ENCODE results near the gene PET100.
"Not testable (repeated sequence)": the region's sequence is repeated elsewhere in the genome, so short reads cannot be mapped to it uniquely, and the experiment has no call there.

The PET100 gene

DNA sequence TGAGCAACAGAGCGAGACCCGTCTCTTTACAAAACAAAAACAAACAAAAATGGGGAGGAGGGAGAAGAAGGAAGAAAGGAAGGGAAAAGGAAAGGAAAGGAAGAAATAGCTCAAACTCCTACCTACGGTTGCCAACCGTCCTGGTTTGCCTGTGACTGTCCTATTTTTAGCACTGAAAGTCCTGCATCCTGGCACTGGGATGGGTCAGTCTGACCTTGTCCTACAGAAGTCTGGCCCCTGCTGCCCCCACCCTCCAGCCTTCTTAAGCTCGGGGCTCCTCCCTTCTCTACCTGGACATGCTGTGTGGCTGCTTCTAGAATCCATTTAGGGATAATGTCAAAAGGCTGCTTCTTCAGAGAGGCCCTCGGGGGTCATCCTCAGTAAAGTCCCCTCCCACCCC is 6.1 kb downstream of the PET100 start:
- DNase-seq: no peak

- DNase-seq: no peak
These were observed 6.7 kb downstream of the PET100 start for GRCh38 chr19:7636317-7636690.

DNA sequence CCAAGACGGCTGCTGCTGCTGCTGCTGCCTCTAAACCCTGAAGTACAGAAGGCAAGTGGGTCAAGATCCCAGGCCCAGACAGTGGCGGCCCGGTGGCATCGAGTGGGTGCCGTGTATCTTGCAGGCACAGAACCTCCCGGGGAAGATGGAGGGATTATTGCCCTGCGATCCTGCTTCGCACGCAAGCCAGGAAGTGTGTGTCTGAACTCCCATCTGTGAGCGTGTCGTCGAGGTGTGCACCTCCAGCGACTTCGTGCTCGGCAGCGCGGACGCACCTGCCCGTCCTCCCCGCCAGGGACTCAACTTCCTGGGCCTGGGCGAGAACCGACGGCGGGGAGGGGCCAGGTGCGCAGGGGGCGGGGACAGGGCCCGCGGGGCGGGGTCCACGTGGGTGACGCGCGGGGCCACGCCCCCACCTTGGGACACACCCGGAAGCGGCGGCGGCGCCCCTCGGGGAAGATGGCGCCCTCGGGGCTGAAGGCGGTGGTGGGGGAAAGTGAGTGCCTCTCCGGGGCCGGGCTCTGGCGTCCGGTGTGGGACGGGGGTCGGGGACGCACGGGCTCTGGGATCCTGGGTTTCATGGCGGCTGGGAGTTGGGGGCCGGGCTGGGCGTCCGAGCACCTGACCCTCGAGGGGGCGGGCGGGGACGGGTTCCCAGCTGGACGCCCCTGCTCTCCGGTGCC is 7.2 kb downstream of the PET100 start, which contains the start of gene STXBP2:
TSS of gene STXBP2 (plus strand) at position 420 of the 683 bp plus-strand sequence. CDS start at position 460, 40 bp downstream.
- DNase-seq: peak; percentile 38

- no peak for DNase-seq
These were observed 8.0 kb downstream of the PET100 start for GRCh38 chr19:7637374-7638256.

DNA sequence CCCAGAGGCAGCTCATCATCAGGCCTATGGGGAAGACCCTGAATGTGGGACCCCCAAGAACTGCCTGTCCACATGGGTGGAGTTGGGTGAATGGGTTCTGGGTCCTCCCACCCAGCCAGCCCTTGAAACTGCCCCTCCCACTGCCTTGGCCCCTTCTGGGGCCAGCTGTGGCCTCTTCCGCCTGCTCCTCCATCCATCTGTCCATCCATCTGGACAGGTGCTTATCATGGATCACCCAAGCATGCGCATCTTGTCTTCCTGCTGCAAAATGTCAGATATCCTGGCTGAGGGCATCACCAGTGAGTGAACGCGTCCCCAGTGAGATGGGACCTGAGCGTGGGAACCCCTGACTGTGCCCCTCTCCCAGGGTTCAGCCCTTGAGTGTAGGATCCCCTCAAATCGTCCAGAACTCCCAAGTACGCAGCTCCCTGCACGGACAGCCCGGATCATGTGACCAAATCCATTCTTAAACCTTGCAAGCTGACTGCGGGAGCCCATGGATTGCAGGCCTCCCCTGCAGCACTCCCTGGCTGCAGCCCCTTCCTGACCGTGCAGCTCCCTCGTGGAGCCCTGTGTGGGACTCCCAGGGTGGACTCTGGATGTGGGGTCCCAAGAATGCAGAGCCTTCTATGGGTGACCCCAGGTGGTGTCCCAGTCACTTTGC is 9.3 kb downstream of the PET100 start:
- no peak for DNase-seq

DNA sequence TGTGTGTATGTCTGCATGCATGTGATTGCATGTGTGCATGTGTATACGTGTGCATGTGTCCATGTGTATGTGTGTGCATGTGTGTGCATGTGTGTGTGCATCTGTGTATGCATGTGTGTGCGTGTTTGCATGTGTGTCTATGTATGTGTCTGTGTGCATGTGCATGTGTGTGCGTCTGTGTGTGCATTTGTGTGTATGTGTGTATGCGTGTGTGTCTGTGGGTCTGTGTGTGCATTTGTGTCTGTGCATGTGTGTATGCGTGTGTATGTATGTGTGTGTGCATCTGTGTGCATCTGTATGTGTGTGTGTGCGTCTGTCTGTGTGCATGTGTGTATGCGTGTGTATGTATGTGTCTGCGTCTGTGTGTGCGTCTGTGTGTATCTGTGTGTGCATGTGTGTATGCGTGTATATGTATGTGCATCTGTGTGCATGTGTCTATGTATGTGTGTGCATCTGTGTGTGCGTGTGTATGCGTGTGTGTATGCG is 10.3 kb downstream of the PET100 start:
- no peak for DNase-seq

GRCh38 chr19:7640803-7641202 is 11.2 kb downstream of the PET100 start:
- DNase-seq: no peak

- no peak for DNase-seq
These were observed 12.0 kb downstream of the PET100 start for GRCh38 chr19:7641290-7642276.

DNA sequence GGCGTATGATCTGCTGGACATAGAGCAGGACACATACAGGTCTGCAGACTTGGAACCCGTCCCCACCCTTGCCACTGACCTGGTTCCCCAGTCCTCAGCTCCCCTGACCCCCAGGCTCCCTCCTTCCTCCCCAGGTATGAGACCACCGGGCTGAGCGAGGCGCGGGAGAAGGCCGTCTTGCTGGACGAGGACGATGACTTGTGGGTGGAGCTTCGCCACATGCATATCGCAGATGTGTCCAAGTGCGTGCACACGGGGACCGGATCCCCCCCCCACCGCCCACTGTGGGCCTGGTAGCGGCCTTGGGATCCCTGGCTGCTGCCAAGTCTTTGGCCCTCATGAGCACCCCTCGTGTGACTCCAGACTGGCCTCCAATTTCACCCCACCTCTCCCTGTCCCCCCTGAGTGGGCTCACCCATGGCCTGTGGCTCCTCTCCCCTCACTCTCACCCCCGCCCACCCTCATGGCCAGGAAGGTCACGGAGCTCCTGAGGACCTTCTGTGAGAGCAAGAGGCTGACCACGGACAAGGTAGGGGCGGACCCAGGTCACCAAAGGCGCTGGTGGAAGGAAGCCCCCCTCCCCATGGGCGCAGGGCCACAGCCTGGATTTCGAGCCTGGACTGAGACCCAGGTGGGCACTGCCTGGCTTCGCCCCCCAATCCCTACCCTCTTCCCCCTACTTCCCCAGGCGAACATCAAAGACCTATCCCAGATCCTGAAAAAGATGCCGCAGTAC is 12.9 kb downstream of the PET100 start:
- DNase-seq: no peak

DNA sequence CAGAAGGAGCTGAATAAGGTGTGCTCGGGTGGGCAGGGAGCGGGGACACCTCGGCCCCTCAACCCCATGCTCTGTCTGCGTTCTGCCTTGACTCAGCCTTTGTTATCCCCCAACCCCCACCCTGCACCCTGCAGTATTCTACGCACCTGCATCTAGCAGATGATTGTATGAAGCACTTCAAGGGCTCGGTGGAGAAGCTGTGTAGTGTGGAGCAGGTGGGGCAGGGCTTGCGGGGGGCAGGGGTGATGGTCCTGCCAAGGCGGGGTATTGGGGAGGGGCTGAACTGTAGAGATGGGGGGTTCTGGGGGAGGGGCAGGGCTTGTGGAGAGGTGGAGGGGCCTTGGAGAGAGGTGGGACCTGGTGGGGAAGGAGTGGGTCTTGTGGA is 13.4 kb downstream of the PET100 start:
- no peak for DNase-seq

DNA sequence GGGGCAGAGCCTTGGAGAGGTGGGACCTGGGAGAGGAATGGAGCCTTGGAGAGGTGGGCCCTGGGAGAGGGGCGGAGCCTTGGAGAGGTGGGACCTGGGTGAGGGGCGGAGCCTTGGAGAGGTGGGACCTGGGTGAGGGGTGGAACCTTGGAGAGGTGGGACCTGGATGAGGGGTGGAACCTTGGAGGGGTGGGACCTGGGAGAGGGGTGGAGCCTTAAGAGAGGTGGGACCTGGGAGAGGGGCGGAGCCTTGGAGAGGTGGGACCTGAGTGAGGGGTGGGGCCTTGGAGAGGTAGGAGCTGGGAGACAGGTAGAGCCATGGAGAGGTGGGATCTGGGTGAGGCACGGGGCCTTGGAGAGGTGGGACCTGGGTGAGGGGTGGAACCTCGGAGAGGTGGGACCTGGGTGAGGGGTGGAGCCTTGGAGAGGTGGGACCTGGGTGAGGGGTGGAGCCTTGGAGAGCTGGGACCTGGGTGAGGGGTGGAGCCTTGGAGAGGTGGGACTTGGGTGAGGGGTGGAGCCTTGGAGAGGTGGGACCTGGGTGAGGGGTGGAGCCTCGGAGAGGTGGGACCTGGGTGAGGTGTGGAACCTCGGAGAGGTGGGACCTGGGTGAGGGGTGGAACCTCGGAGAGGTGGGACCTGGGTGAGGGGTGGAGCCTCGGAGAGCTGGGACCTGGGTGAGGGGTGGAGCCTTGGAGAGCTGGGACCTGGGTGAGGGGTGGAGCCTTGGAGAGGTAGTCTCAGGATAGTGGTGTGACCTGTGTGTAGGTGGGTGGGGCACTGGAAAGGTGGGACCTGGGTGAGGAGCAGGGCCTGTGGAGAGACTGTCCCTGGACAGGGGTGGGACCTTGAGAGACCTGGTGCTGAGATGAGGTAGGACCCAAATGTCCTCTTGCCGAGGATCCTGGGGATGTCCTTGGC is 14.3 kb downstream of the PET100 start:
- not testable (repeated sequence) for DNase-seq

- DNase-seq: no peak
These were observed 14.9 kb downstream of the PET100 start for GRCh38 chr19:7644550-7644877.

DNA sequence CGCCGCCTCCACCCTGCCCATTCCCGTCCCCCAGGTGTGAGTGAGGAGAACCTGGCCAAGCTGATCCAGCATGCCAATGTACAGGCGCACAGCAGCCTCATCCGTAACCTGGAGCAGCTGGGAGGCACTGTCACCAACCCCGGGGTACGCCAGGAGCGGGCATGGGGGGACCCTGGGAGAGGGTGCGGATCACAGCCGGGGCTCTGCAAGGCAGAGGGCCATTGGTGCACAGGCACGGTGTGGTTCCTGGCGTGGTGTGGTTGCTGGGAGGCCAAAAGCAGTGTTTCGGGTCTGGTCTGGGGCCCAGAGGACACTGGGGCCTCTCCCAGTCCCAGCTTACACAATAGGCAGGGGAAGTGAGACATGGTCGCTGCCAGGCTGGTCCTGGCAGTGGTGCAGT is 15.6 kb downstream of the PET100 start:
- DNase-seq: no peak

GRCh38 chr19:7645656-7646425 is 16.2 kb downstream of the PET100 start:
- DNase-seq: no peak

DNA sequence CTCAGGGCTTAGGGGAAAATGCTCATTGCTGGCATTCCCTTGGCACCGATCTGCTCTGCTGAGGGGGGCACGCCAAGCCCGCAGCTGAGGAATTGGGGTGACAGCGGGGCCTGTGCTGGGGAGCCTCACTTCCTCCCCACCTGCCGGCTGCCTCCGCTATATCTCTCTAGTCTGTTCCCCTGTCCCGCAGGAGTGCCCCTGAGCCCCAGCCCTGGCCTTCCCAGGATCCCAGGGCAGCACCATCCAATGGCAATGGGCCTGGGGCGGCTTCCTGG is 16.8 kb downstream of the PET100 start:
- DNase-seq: no peak

DNA sequence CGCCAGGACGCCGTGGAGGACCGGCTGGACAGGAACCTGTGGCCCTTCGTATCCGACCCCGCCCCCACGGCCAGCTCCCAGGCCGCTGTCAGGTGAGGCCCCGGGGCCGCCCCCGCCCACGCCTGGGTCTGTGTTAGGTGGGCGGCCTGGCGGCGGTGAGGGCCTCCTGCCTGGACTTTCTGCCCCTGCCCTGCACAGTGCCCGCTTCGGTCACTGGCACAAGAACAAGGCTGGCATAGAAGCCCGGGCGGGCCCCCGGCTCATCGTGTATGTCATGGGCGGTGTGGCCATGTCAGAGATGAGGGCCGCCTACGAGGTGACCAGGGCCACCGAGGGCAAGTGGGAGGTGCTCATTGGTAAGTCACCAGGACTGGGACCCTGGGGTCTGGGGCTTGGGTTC is 17.6 kb downstream of the PET100 start:
- no peak for DNase-seq

DNA sequence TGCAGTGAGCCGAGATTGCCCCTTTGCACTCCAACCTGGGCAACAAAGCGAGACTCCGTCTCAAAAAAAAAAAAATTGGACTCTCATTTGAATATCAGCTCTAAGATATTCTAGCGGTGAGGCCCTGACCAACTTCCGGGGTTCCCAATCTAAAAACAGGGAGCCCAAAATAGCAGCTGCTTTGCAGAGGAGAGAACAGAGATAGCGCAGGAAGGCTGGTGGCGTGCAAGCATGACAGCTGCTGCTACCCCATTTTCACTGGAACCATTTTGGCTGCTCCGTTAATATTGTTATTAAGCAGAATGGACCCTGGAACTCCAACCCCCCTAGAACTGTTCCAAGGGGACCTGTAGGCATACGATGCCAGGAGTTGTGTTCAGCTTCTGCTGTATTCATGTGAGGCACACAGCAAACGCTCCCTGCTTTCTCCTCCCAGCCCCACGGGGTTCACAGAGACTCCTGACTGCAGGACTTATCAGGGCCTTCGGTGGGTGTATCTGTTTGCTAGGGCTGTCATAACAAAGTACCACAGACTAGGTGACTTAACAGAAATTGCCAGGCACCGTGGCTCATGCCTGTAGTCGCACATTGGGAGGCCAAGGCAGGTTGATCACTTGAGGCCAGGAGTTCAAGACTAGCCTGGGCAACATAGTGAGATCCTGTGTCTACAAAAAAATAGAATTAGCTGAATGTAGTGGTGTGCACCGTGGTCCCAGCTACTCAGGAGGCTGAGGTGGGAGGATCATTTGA is 18.8 kb downstream of the PET100 start:
- no peak for DNase-seq

- no peak for DNase-seq
These were observed 20.6 kb downstream of the PET100 start for GRCh38 chr19:7650148-7650547.

DNA sequence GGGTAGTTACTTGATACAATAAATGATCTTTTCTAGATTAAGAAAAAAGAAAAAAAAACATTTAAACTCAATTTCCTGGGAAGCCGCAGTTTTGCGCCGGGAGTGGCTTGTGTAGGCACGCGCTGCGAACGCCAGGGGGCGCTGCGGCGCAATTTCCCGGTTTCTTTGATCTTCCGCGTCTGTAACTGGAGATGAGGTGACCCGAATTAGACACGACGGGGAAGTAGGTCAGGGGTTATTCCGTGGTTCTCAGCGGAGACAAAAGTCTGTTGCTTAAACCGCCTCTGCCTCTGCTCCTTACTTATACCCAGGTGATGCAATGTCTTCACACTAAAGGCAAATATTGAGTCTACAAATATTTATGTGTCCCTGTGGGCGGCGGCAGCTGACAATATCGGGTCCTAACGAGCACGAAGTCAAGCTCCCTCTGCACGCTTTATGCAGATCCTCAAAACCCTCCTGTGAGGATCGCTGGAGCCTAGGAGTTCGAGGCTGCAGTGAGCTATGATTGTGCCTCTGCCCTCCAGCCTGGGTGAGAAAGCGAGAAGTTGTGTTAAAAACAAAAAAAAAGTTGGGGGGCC is 22.6 kb downstream of the PET100 start:
- peak; percentile 56 for DNase-seq
